ENCODE data around the gene DDN. TPM values are rescaled to one million over a fixed set of nuclear protein-coding genes. Genes with fewer than 3 reads are reported as not detected.

DDN gene
- total RNA-seq, 1 experiment from 2014 or later: 0.35 TPM

DNA sequence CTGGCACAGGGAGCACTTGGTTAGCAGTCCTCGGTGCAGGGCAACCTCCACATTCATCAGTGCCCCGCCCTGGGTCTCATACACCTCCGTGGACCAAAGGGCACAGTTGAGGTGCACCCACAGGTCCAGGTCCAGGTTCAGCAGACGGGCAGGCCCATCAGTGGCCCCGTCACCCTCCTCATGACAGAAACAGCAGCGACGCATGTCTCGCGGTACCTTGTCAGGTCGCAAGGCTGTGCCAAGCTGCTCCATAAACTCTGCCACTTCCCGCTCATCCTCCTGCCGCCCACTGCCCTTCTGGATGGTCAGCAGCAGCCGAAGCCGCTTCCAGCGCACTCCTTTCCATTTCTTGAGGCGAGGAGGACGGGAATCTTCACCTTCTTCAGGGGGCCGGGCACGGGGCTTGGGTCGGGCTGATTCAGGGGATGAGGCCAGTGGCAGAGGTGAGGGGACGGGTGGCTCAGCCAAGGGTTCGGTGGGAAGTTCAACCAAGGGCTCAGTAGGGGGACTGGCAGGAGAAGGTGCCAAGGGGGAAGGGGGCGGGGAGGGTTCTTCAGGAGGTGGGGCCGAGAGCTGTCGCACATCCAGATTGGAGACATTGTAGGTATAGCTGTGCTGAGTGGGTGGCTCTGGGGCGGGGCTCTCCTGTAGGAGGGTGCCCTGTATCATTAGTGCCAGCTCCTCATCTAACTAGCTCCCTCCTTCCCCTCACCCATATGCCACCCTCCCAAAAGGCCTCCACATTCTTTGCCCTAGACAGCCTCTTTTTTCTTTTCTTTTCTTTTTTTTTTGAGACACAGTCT lies 27.7 kb upstream of the DDN start:
- Histone ChIP-seq H3K4me2 (ENCODE audit: insufficient read depth, insufficient read length, low read length) (no peak overlapping the region), H3K56ac (ENCODE audit: insufficient read length, low read depth, low read length) (no peak overlapping the region), H3K4ac (ENCODE audit: low read depth, low read length) (no peak overlapping the region), H3K4me1 (ENCODE audit: insufficient read depth, low read length) (no peaks in the 10 kb centered on the region), H3K9me3 (ENCODE audit: control insufficient read depth, low read depth, low read length) (no peaks in the 10 kb centered on the region), H3K23me2 (ENCODE audit: insufficient read length, low read depth, low read length, poor library complexity, severe bottlenecking) (no peaks in the 10 kb centered on the region), H3K27ac (ENCODE audit: insufficient read length, low read depth, low read length) (no peak overlapping the region), H2AK5ac (ENCODE audit: insufficient read length, low read length) (no peak overlapping the region), H2BK5ac (ENCODE audit: insufficient read length, low read length) (no peak overlapping the region), H3K14ac (ENCODE audit: insufficient read depth, low read length) (no peak overlapping the region), H4K20me1 (ENCODE audit: control insufficient read depth, insufficient read depth, insufficient read length) (no peaks in the 10 kb centered on the region), H3K23ac (ENCODE audit: insufficient read length, low read depth, low read length) (no peak overlapping the region), H4K91ac (ENCODE audit: insufficient read length, low read depth, low read length) (no peak overlapping the region), H2BK15ac (ENCODE audit: low read depth, low read length) (no peak overlapping the region), H4K5ac (ENCODE audit: insufficient read length, low read depth, low read length) (no peak overlapping the region), H3T11ph (ENCODE audit: low read length) (no peak overlapping the region), H2BK12ac (ENCODE audit: insufficient read length, low read depth, low read length) (no peak overlapping the region), H3K9ac (ENCODE audit: extremely low read depth, insufficient read length, low read length) (no peak overlapping the region), H3K79me1 (ENCODE audit: insufficient read depth, low read depth, low read length, poor library complexity, severe bottlenecking) (no peaks in the 10 kb centered on the region), H4K8ac (replicated peaks; ENCODE audit: insufficient read length, low read depth, low read length) (no peak overlapping the region), H3K18ac (ENCODE audit: insufficient read length, low read depth, low read length) (no peak overlapping the region), H3K79me2 (ENCODE audit: insufficient read depth, low read length) (no peaks in the 10 kb centered on the region), H3K27me3 (ENCODE audit: insufficient read depth, low read length) (no peaks in the 10 kb centered on the region; the same call in 1 of the 2 replicates), H2BK20ac (ENCODE audit: low read depth, low read length, poor library complexity, severe bottlenecking) (no peak overlapping the region), H2BK120ac (ENCODE audit: low read depth, low read length, poor library complexity, severe bottlenecking) (no peak overlapping the region), H2AFZ (ENCODE audit: low read length) (no peak overlapping the region)
- Mint-ChIP-seq H3K4me1 (no peaks in the 10 kb centered on the region), H3K27me3 (ENCODE audit: low read depth) (no peaks in the 10 kb centered on the region; the same call in 1 of the 2 replicates), H3K27ac (no peak overlapping the region), H3K4me3 (no peak overlapping the region), H3K36me3 (ENCODE audit: insufficient read depth in 1 of 3, low read depth in 3 of 3) (peaks cover 49 to 97% (median 89%) of the 10 kb centered on the region in 3 experiments), H3K9me3 (no peaks in the 10 kb centered on the region)
- TF ChIP-seq, protein P1, sequence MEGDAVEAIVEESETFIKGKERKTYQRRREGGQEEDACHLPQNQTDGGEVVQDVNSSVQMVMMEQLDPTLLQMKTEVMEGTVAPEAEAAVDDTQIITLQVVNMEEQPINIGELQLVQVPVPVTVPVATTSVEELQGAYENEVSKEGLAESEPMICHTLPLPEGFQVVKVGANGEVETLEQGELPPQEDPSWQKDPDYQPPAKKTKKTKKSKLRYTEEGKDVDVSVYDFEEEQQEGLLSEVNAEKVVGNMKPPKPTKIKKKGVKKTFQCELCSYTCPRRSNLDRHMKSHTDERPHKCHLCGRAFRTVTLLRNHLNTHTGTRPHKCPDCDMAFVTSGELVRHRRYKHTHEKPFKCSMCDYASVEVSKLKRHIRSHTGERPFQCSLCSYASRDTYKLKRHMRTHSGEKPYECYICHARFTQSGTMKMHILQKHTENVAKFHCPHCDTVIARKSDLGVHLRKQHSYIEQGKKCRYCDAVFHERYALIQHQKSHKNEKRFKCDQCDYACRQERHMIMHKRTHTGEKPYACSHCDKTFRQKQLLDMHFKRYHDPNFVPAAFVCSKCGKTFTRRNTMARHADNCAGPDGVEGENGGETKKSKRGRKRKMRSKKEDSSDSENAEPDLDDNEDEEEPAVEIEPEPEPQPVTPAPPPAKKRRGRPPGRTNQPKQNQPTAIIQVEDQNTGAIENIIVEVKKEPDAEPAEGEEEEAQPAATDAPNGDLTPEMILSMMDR (conservative IDR thresholded peaks at IDR 0.05): no peak
- WGBS (ENCODE audit: extremely low coverage, insufficient read length, low lambda C conversion rate): no CpG with 5 or more reads among the region's 26 CpGs
- DNase-seq: no peak
